Pons (tissue), 1 donor: ENCODE data around the gene TMCO6.

Experiments used
- DNase-seq: peaks from one replicate; pipeline ENCODE4 v3.0.0-alpha.2; 2016; ENCODE audit warnings: low spot score

TMCO6 gene

GRCh38 chr5:140673187-140673976, 34.1 kb downstream of the TMCO6 start, which contains the start of gene DND1:
DND1 (minus strand) TSS chr5:140673576; CDS start chr5:140673542, 34 bp downstream.
- DNase-seq = no peak

DNA sequence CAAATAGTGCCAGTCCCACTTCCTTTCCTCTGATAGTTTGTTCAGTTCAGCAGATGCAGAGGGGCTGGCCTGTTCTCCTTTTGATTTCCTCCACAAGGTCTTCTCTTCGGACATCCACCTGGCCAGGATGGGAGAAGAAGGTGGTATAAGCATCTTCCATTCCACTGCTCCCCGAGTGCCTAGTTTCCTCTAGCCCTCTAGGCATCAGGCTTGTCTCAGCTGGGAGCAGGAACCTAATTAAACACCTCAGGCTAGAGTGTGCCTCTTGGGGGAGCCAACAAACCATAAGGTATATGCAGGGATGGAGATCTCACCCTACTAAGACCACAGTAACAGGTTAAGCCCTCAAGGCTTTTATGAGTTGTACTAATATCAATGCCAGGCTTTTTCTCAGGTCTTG, 35.0 kb downstream of the TMCO6 start:
- no peak for DNase-seq

- no peak for DNase-seq
These were observed 35.4 kb downstream of the TMCO6 start for GRCh38 chr5:140674629-140675028.

DNA sequence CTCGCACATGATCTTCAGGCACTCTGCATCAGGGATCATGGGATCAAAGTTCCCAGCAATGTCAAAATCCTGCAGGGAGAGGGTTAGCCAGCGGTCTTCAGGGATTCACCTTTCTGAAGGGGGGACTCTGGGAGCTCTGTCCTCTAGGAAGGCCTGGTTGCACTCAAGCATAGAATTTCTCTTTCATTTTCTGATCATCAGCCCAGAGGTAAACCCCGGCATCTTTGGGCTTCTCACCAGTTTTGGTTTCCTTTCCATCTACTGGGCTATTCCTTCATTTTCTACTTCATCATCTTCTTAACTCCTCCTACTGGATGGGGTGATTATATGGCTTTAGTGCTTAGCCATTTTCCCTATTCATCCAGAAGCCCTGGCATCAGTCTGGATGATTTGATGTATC, 38.7 kb downstream of the TMCO6 start:
- DNase-seq = no peak

GRCh38 chr5:140678993-140679392, 39.7 kb downstream of the TMCO6 start:
- DNase-seq = no peak

DNA sequence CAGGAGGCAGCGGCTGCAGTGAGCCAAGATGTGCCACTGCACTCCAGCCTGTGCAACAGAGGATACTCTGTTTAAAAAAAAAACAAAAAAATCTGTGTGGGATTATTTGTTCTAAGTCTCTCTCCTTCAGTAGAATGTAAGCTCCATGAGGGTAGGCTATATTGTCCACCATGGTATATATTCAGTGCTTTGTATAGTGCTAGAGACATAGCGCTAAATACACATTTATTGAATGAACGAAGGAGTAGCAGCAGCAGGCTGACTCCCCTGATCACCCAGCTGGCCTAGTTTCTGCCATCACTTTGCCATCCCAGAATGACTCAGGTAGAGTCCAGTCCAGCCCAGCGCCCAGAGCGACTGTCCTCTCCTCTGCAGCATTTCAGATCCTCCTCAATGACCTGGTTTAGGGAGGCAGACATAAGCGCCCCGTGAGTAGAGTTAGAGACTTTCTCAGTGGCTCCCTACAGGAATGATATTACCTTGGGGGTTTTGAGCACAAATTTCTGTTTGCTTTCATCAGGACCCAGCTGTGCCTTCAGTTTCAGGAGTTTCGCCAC, 51.2 kb downstream of the TMCO6 start:
- DNase-seq = no peak

GRCh38 chr5:140690941-140691924, 52.0 kb downstream of the TMCO6 start, which contains the start of the genes HARS1 and HARS2:
HARS1 (minus strand) TSS chr5:140691370; CDS start chr5:140691304, 66 bp downstream.
HARS2 (plus strand) TSS chr5:140691455; CDS start chr5:140691649, 194 bp downstream.
- DNase-seq = peak; percentile 89

DNA sequence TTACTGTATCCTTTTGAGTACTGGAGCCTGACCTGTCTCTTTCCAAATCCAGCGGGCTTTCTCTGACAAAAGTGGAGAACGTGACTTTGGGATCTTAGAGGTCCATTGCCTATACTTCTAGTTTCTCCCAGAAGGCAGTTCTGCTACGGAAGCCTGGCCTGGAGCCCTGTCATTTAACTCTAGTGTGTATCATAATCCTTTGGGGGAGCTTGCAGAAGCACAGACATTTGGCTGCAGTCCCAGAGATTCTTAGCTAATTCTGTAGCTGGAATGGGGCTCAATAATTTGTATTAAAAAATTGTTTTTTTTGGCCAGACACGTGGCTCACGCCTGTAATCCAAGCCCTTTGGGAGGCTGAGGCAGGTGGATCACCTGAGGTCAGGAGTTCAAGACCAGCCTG, 55.0 kb downstream of the TMCO6 start:
- no peak for DNase-seq
